ENCODE data around the gene GRAMD1C. TPM values are rescaled to one million over a fixed set of nuclear protein-coding genes. Genes with fewer than 3 reads are reported as not detected.

GRAMD1C gene
- 2.0 and 4.1 TPM in 2 replicates for total RNA-seq

- DNase-seq (ENCODE audit: low read depth) = peak; percentile 51
- Histone ChIP-seq H3K36me3 (ENCODE audit: control insufficient read depth, insufficient read depth, low read length) (no peaks in the 10 kb centered on the region), H3K27me3 (ENCODE audit: control insufficient read depth, insufficient read depth, low read length) (no peaks in the 10 kb centered on the region), H3K4me3 (ENCODE audit: low read depth, low read length) (peak within 1 kb of the TSS; percentile 62)
- TF ChIP-seq CTCF (IDR thresholded peaks at IDR 0.05; ENCODE audit: insufficient read depth, low read length, poor library complexity, severe bottlenecking) = peak; percentile 81
Measured at GRCh38 chr3:113838631-113839209, at the start of gene GRAMD1C. Gene GRAMD1C, plus strand, starts transcription at chr3:113838788. Its CDS starts 122 bp downstream, at chr3:113838910.

GRCh38 chr3:113791381-113791780 lies 47.2 kb upstream of the GRAMD1C start:
- DNase-seq (ENCODE audit: low read depth) = no peak
- Histone ChIP-seq H3K4me3 (ENCODE audit: low read depth, low read length) (no peak overlapping the region), H3K36me3 (ENCODE audit: control insufficient read depth, insufficient read depth, low read length) (no peaks in the 10 kb centered on the region), H3K27me3 (ENCODE audit: control insufficient read depth, insufficient read depth, low read length) (no peaks in the 10 kb centered on the region)
- no peak for TF ChIP-seq CTCF (IDR thresholded peaks at IDR 0.05; ENCODE audit: insufficient read depth, low read length, poor library complexity, severe bottlenecking)

GRCh38 chr3:113794526-113794925 lies 44.1 kb upstream of the GRAMD1C start:
- Histone ChIP-seq H3K36me3 (ENCODE audit: control insufficient read depth, insufficient read depth, low read length) (no peaks in the 10 kb centered on the region), H3K4me3 (ENCODE audit: low read depth, low read length) (no peak overlapping the region), H3K27me3 (ENCODE audit: control insufficient read depth, insufficient read depth, low read length) (no peaks in the 10 kb centered on the region)
- DNase-seq (ENCODE audit: low read depth) = no peak
- no peak for TF ChIP-seq CTCF (IDR thresholded peaks at IDR 0.05; ENCODE audit: insufficient read depth, low read length, poor library complexity, severe bottlenecking)

- no peaks in the 10 kb centered on the region for H3K36me3 ChIP-seq (ENCODE audit: control insufficient read depth, insufficient read depth, low read length)
- no peak for DNase-seq (ENCODE audit: low read depth)
- H3K27me3 ChIP-seq (ENCODE audit: control insufficient read depth, insufficient read depth, low read length) = no peaks in the 10 kb centered on the region
- no peak for TF ChIP-seq CTCF (IDR thresholded peaks at IDR 0.05; ENCODE audit: insufficient read depth, low read length, poor library complexity, severe bottlenecking)
- no peak overlapping the region for H3K4me3 ChIP-seq (ENCODE audit: low read depth, low read length)
Measured at GRCh38 chr3:113795693-113796092, 42.9 kb upstream of the GRAMD1C start.

GRCh38 chr3:113802795-113803455 lies 35.7 kb upstream of the GRAMD1C start:
- Histone ChIP-seq H3K36me3 (ENCODE audit: control insufficient read depth, insufficient read depth, low read length) (no peaks in the 10 kb centered on the region), H3K27me3 (ENCODE audit: control insufficient read depth, insufficient read depth, low read length) (no peaks in the 10 kb centered on the region), H3K4me3 (ENCODE audit: low read depth, low read length) (no peak overlapping the region)
- no peak for TF ChIP-seq CTCF (IDR thresholded peaks at IDR 0.05; ENCODE audit: insufficient read depth, low read length, poor library complexity, severe bottlenecking)
- no peak for DNase-seq (ENCODE audit: low read depth)

GRCh38 chr3:113804661-113805060 lies 33.9 kb upstream of the GRAMD1C start:
- DNase-seq (ENCODE audit: low read depth) = peak; percentile 23
- H3K4me3 ChIP-seq (ENCODE audit: low read depth, low read length) = no peak overlapping the region
- no peaks in the 10 kb centered on the region for H3K36me3 ChIP-seq (ENCODE audit: control insufficient read depth, insufficient read depth, low read length)
- no peaks in the 10 kb centered on the region for H3K27me3 ChIP-seq (ENCODE audit: control insufficient read depth, insufficient read depth, low read length)
- no peak for TF ChIP-seq CTCF (IDR thresholded peaks at IDR 0.05; ENCODE audit: insufficient read depth, low read length, poor library complexity, severe bottlenecking)

Measured in kidney epithelial cell (primary cell).